ENCODE data around the gene SAXO2.
"Not testable (repeated sequence)": the region's sequence is repeated elsewhere in the genome, so short reads cannot be mapped to it uniquely, and the experiment has no call there.

- TF ChIP-seq CTCF (IDR thresholded peaks at IDR 0.05; ENCODE audit: extremely low read depth in 1 of 2, insufficient read depth in 1 of 2, low read depth in 1 of 2, low read length in 2 of 2); POLR2A (IDR thresholded peaks at IDR 0.05; ENCODE audit: low read depth, low read length); EZH2 (IDR thresholded peaks at IDR 0.05; ENCODE audit: borderline replicate concordance, low read depth, low read length, severe bottlenecking); MYC (IDR thresholded peaks at IDR 0.05; ENCODE audit: low read depth, low read length); JUN (IDR thresholded peaks at IDR 0.05; ENCODE audit: borderline replicate concordance, insufficient read depth, insufficient read length, low read depth); FOS (IDR thresholded peaks at IDR 0.05; ENCODE audit: borderline replicate concordance, insufficient read depth, low read length); POLR2AphosphoS5 (IDR thresholded peaks at IDR 0.05; ENCODE audit: insufficient read depth, low read depth, low read length); GATA2 (IDR thresholded peaks at IDR 0.05; ENCODE audit: insufficient read depth, insufficient read length, low read depth, low read length): not testable (repeated sequence)
- TF ChIP-seq, protein P1, sequence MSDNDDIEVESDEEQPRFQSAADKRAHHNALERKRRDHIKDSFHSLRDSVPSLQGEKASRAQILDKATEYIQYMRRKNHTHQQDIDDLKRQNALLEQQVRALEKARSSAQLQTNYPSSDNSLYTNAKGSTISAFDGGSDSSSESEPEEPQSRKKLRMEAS (IDR thresholded peaks at IDR 0.05; ENCODE audit: insufficient read depth, insufficient read length): not testable (repeated sequence)
Observed at GRCh38 chr15:82318281-82318680, 55.7 kb downstream of the SAXO2 start.
